Mucosa of rectum (tissue), 2 donors: ENCODE data around the gene ZEB2.

Source experiments
- H3K27ac ChIP-seq, 2 donors: one replicate each; pipeline ENCODE4 v1.7.0; 2013; ENCODE audit warnings: inconsistent platforms in 2 of 2, low read depth in 2 of 2, low read length in 2 of 2
- H3K27me3 ChIP-seq, 2 donors: one replicate each; pipeline ENCODE4 v1.7.0; 2013; ENCODE audit warnings: low read length in 2 of 2; ENCODE audit not compliant: control insufficient read depth in 2 of 2, insufficient read depth in 2 of 2
- H3K36me3 ChIP-seq, 2 donors: one replicate each; pipeline ENCODE4 v1.7.0; 2013; ENCODE audit warnings: low read length in 2 of 2; ENCODE audit not compliant: control insufficient read depth in 2 of 2, insufficient read depth in 2 of 2
- H3K4me1 ChIP-seq, 2 donors: one replicate each; pipeline ENCODE4 v1.7.0; 2013; ENCODE audit warnings: low read length in 2 of 2, mild to moderate bottlenecking in 1 of 2; ENCODE audit not compliant: control insufficient read depth in 2 of 2, insufficient read depth in 2 of 2
- H3K4me3 ChIP-seq, 2 donors: one replicate each; pipeline ENCODE4 v1.7.0; 2013; ENCODE audit warnings: low read length in 2 of 2
- H3K9ac ChIP-seq, 2 donors: one replicate each; pipeline ENCODE4 v1.7.0; 2013; ENCODE audit warnings: low read length in 2 of 2, low read depth in 1 of 2, mild to moderate bottlenecking in 1 of 2
- H3K9me3 ChIP-seq, 2 donors: one replicate each; pipeline ENCODE4 v1.7.0; 2013; ENCODE audit warnings: low read length in 2 of 2; ENCODE audit not compliant: control insufficient read depth in 2 of 2
- donor health status: healthy.
- donor health status: Normal muscosa, but diverticular disease.

The ZEB2 gene

DNA sequence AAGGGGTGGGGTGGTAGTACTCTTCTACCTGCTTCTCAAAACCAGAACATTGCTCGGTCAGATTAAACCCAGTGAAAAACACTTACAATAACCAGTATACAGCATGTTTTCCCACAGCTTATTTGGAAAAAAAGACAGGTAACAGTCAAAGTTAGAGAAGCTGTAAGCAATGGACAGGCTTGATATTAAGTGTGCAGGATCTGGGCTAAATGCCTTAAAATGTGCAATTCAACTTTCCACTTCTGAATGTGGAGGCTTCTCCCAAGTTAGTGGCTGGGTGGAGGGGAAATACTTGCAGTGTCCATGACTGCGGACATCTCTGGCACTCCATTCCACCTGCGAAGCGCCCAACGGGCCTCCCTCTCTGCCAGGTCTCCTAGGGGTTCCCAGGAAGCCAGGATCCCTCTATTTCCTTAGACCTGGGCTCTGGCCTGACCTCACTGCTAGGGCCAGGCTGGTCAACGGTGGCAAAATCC lies 5.3 kb downstream of the ZEB2 start:
- Histone ChIP-seq H3K4me3 (peak overlapping the region; percentile 64), H3K4me1 (peaks cover 6% of the 10 kb centered on the region in 2 donors), H3K9me3 (no peaks in the 10 kb centered on the region), H3K27ac (peak overlapping the region; percentile 86 to 92), H3K27me3 (peaks cover 25 to 44% of the 10 kb centered on the region in 2 donors), H3K9ac (peak overlapping the region; percentile 43 to 75), H3K36me3 (no peaks in the 10 kb centered on the region)

DNA sequence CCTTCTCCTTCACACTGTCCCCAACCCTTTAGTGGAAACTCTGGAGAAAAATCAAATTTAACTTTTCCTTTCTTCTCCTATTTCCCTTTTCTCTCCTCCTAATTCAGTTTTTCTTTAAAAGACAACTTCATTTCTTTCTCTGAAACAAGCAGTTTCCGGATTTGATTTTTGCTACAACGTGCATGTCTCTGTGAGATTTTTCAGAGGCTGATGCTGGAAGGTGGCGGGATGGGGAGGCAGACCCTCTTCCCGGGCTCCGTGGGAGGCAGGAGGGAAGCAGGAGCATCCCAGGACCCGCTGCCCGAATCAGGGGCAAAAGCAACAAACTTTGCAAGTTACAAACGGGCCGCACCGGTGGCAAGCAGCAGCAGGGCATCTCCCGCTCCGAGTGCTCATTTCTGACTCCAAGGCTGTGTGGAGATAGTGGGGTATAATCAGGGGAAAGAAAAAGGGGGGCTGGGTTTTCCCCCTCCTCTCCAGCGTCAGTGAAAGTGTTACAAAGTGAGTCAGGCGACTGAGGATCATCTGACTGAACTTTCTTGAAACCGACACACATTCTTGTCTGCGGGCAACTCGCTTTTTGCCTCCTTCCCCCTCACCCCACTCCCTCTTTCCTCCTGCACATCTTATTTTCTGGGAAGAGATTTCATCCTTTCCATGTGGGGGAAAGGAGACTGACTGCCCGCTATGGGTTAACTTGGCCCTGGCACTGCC lies 6.4 kb downstream of the ZEB2 start:
- Histone ChIP-seq H3K9ac (peak overlapping the region; percentile 48 to 75), H3K27ac (peak overlapping the region; percentile 86 to 92), H3K27me3 (peaks cover 23 to 45% of the 10 kb centered on the region in 2 donors), H3K4me3 (peak overlapping the region; percentile 64), H3K4me1 (peaks cover 6 to 7% of the 10 kb centered on the region in 2 donors), H3K9me3 (no peaks in the 10 kb centered on the region), H3K36me3 (no peaks in the 10 kb centered on the region)

GRCh38 chr2:144512891-144513351 lies 7.0 kb downstream of the ZEB2 start:
- Histone ChIP-seq H3K36me3 (no peaks in the 10 kb centered on the region), H3K27me3 (peaks cover 23 to 46% of the 10 kb centered on the region in 2 donors), H3K4me1 (peaks cover 4 to 12% of the 10 kb centered on the region in 2 donors), H3K9me3 (no peaks in the 10 kb centered on the region), H3K4me3 (peak overlapping the region; percentile 25 to 39), H3K9ac (peak overlapping the region; percentile 42 to 75), H3K27ac (peak overlapping the region; percentile 86 to 92)

DNA sequence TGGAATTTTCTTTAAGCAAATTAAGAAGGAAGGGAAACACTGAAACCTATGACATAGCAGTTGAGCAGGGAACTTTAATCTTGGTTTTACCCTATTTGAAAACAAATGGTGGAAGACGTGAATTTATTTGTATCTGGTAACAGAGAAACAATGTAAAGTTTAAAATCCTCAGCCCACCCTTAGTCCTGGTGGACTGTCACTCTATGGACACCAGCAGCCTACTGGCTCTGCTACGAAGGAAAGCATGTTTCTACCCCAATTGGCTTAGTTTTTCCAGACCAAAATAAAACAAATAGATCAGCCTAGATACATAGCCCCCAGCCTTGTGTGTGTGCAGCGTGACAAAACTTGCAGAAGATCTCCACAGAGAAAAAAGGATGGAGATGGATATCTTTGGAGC lies 7.4 kb downstream of the ZEB2 start:
- Histone ChIP-seq H3K4me1 (peaks cover 4 to 12% of the 10 kb centered on the region in 2 donors), H3K9me3 (no peaks in the 10 kb centered on the region), H3K27ac (peak overlapping the region; percentile 86 to 92), H3K36me3 (no peaks in the 10 kb centered on the region), H3K4me3 (peak overlapping the region; percentile 25 to 39), H3K9ac (peak overlapping the region; percentile 42 to 75), H3K27me3 (peaks cover 23 to 49% of the 10 kb centered on the region in 2 donors)

DNA sequence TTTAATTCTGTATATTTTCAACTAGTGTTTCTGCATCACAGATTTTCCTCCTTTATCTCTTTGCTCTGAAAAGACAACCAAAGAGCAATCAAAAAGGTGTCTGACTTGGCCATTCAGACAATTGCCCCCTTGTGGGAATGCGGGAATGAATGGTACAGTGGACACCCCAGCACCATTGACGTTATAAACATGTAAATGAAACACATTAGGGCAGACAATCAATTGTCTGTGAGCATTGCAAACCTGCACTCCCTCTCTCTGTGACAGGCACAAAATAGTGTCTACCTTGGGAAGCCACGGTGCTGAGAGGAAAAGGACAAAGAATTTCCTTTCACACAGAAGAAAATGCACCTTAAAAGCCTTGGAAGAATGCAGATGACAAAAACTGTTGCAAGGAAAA lies 8.0 kb downstream of the ZEB2 start:
- no peaks in the 10 kb centered on the region for H3K36me3 ChIP-seq
- H3K4me1 ChIP-seq = peaks cover 4 to 12% of the 10 kb centered on the region in 2 donors
- no peaks in the 10 kb centered on the region for H3K9me3 ChIP-seq
- peak overlapping the region; percentile 86 to 92 for H3K27ac ChIP-seq
- peak overlapping the region; percentile 42 to 75 for H3K9ac ChIP-seq
- peaks cover 23 to 51% of the 10 kb centered on the region in 2 donors for H3K27me3 ChIP-seq
- peak overlapping the region in 1 of 2 donors; percentile 35 for H3K4me3 ChIP-seq

DNA sequence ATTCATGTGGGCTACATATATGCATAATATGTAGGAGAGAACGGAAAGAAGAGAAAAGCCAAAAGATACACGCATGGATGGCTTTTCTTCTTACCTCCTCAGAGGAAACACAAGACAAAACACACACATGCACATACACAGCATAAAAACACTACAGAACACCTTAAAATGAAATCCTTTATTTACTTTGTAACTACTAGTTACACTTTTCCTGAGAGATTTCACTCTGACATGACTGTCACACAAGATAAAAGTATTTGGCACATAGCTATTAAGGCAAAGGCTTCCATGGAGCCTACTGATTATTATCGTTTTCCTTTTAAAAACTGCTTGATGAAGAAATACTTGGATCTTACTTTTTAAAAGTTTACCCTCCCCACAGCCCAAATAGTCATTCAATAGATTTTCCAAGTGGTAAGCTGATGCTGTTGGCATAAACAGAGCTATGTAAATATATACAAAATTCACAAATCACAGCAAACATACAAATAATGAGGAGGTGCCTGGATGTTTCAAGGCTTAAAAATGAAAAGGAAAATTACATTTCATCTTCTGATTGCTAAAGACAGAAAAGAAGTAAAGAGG lies 8.6 kb downstream of the ZEB2 start:
- Histone ChIP-seq H3K27me3 (peaks cover 23 to 51% of the 10 kb centered on the region in 2 donors), H3K4me3 (peak overlapping the region in 1 of 2 donors; percentile 39), H3K4me1 (peaks cover 4 to 12% of the 10 kb centered on the region in 2 donors), H3K9me3 (no peaks in the 10 kb centered on the region), H3K27ac (peak overlapping the region; percentile 86 to 92), H3K9ac (peak overlapping the region; percentile 2 to 75), H3K36me3 (no peaks in the 10 kb centered on the region)

GRCh38 chr2:144510294-144510991 lies 9.5 kb downstream of the ZEB2 start:
- peaks cover 23 to 46% of the 10 kb centered on the region in 2 donors for H3K27me3 ChIP-seq
- no peaks in the 10 kb centered on the region for H3K36me3 ChIP-seq
- H3K9me3 ChIP-seq = no peaks in the 10 kb centered on the region
- H3K4me3 ChIP-seq = peak overlapping the region; percentile 25 to 39
- H3K27ac ChIP-seq = peak overlapping the region; percentile 65 to 92
- peak overlapping the region in 1 of 2 donors; percentile 39 for H3K9ac ChIP-seq
- H3K4me1 ChIP-seq = peaks cover 4 to 12% of the 10 kb centered on the region in 2 donors

- Histone ChIP-seq H3K9ac (peak overlapping the region in 1 of 2 donors; percentile 31), H3K4me3 (no peak overlapping the region), H3K27ac (peak overlapping the region; percentile 65 to 92), H3K9me3 (no peaks in the 10 kb centered on the region), H3K36me3 (no peaks in the 10 kb centered on the region), H3K4me1 (peaks cover 4 to 13% of the 10 kb centered on the region in 2 donors), H3K27me3 (peaks cover 21 to 45% of the 10 kb centered on the region in 2 donors)
Observed at GRCh38 chr2:144509879-144510221, 10.1 kb downstream of the ZEB2 start.

- Histone ChIP-seq H3K36me3 (no peaks in the 10 kb centered on the region), H3K27ac (peak overlapping the region; percentile 65 to 92), H3K9ac (peak overlapping the region; percentile 26 to 39), H3K27me3 (peaks cover 17 to 40% of the 10 kb centered on the region in 2 donors), H3K4me3 (peak overlapping the region in 1 of 2 donors; percentile 15), H3K9me3 (no peaks in the 10 kb centered on the region), H3K4me1 (peaks cover 4 to 8% of the 10 kb centered on the region in 2 donors)
Observed at GRCh38 chr2:144509001-144509878, 10.7 kb downstream of the ZEB2 start.
